Gastroesophageal sphincter (tissue), 4 donors: ENCODE measurements around the gene HLA-E. TPM values are rescaled to one million over a fixed set of nuclear protein-coding genes. Genes with fewer than 3 reads are reported as not detected.
"Not testable (repeated sequence)": the region's sequence is repeated elsewhere in the genome, so short reads cannot be mapped to it uniquely, and the experiment has no call there.

Source experiments
- ATAC-seq: fragments of 150-250 bp; one replicate; pipeline ENCODE4 v1.9.1; 2016; ENCODE audit warnings: mild to moderate bottlenecking, moderate library complexity
- H3K27ac ChIP-seq, 4 donors: fragments of 200-600 bp; sonication (generic) in 3 of 4; 1 replicate in 3 of 4; 2 replicates in 1 of 4; pipeline ENCODE4 v1.5.1; 2016 to 2019
- H3K27me3 ChIP-seq: fragments of 200-600 bp; sonication (generic); one replicate; pipeline ENCODE4 v1.5.1; 2019
- H3K36me3 ChIP-seq, 2 donors: fragments of 200-600 bp; sonication (generic); one replicate each; pipeline ENCODE4 v1.5.1; 2019; ENCODE audit warnings: control low read depth in 1 of 2
- H3K4me1 ChIP-seq, 3 donors: fragments of 200-600 bp; sonication (generic); 1 replicate in 2 of 3; 2 replicates in 1 of 3; pipeline ENCODE4 v1.5.1; 2016 to 2019; ENCODE audit warnings: control low read depth in 2 of 3
- H3K4me3 ChIP-seq, 2 donors: fragments of 200-600 bp; sonication (generic); one replicate each; pipeline ENCODE4 v1.5.1; 2019; ENCODE audit warnings: mild to moderate bottlenecking in 1 of 2, moderate library complexity in 1 of 2
- H3K9me3 ChIP-seq, 3 donors: fragments of 200-600 bp; sonication (generic); one replicate each; pipeline ENCODE4 v1.5.1; 2017 to 2019; ENCODE audit warnings: control low read depth in 2 of 3
- EP300 ChIP-seq: sonication (generic); formaldehyde crosslinking; IDR thresholded peaks from one replicate; pipeline ENCODE4 v1.6.1; 2017; ENCODE audit warnings: antibody characterized with exemption, mild to moderate bottlenecking
- POLR2A ChIP-seq, 2 donors: fragments of 450-650 bp; IDR thresholded peaks; one replicate each; pipeline ENCODE4 v1.6.1; 2017; ENCODE audit warnings: antibody characterized with exemption in 2 of 2, mild to moderate bottlenecking in 2 of 2, moderate library complexity in 1 of 2
- POLR2AphosphoS5 ChIP-seq: sonication (generic); formaldehyde crosslinking; IDR thresholded peaks from one replicate; pipeline ENCODE4 v1.6.1; 2017; ENCODE audit warnings: antibody characterized with exemption
- WGBS, 2 donors: methylation state at CpG; one replicate each; pipeline ENCODE4 v1.1.5; 2018; ENCODE audit warnings: low coverage in 1 of 2; 5-methylcytosine and 5-hydroxymethylcytosine counted together
- total RNA-seq, 4 donors: library from RNA; depleted of rRNA; stranded (reverse); fragments of >200 nt; gene quantifications; one replicate each; pipeline ENCODE4 v1.1.0, GENCODE V29; 2016
- TF ChIP-seq, protein P1 (sequence below), 4 experiments: fragments of 200-600 bp in 2 of 4; fragments of 450-650 bp in 2 of 4; sonication (generic) in 1 of 4; IDR thresholded peaks; one replicate each; pipeline ENCODE4 v1.5.1; 2017 to 2019; ENCODE audit warnings: antibody characterized with exemption in 4 of 4, mild to moderate bottlenecking in 2 of 4, moderate library complexity in 2 of 4

The HLA-E gene
- total RNA-seq, 4 donors from 2014 or later, result 259 to 607 (median 482) TPM

DNA sequence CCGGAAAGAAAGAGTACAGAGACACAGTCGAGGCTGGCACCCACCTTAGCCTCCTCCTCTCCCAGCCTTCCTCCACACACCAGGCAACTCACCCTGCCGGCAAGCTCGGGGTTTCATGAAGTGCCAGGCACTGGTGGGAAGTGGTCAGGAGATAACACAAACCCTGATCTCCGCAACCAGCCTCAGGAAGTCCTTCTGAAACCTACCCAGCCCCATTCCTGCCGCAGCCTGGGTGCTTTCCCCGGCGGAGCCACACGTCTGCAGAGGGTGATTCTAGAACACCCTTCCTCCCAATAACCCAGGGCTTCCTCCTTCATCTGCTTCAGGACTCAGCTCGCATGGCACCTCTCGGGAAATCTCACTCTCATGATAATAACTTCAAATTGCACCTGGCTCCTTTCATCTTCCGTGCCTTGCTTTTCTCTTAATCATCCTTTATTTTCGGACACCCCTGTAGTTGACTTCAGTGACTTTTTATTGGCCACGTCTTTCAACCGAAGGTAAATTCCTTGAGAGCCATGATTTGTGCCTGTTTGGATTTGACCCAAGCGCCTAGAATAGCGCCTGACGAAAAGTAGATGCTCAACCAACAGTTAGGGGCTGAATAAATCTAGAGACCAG is 8.7 kb upstream of the HLA-E start:
- H3K36me3 ChIP-seq, result no peaks in the 10 kb centered on the region
- H3K4me1 ChIP-seq, result peaks cover 0 to 11% (median 0%) of the 10 kb centered on the region in 3 donors
- H3K9me3 ChIP-seq, result no peaks in the 10 kb centered on the region
- TF ChIP-seq POLR2AphosphoS5, result no peak
- TF ChIP-seq EP300, result no peak
- H3K27ac ChIP-seq, result no peak overlapping the region
- peaks cover 78% of the 10 kb centered on the region for H3K27me3 ChIP-seq
- ATAC-seq, result no peak
- H3K4me3 ChIP-seq, result no peak overlapping the region
- WGBS, 2 donors, result 19 to 30% methylated on average over 9 to 17 of the region's 18 CpGs

DNA sequence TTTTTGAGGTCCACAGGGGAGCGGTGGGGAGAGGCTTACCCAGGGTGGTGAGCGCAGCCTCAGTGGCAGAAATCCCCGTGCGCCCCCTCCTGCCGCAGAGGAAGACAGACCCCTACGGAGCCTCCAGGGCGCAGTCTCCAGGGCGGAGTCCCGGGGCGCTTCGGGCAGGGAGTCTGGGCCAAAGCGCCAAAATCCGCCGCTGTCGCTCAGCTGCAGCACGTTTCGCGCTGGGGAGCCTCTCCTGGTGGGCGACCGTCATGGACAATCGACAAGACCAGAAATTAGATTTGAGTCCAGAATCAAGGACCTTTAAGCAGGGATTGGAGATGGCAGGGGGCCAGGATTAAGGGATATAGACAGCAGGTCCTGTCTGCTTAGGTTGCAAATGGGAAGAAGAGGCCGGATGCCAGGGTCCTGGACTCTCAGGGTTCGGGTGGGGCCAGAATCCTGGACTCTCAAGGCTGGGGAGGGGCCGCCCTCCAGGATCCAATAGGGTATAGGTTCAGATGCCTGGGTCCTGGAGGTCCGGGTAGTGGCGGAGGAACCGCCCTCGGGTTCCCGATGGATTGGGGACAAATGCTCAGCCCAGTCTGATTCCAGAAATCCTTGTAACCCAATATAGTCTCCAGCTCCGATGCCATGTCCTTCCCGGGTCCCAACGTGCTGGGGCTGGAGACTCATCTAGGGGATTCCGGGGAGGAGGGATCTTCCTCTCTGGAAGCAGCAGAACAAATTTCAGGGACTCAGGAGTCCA is 7.9 kb upstream of the HLA-E start:
- Histone ChIP-seq H3K27ac (no peak overlapping the region), H3K4me1 (peaks cover 0 to 11% (median 0%) of the 10 kb centered on the region in 3 donors), H3K27me3 (peaks cover 72% of the 10 kb centered on the region), H3K4me3 (no peak overlapping the region), H3K36me3 (no peaks in the 10 kb centered on the region), H3K9me3 (no peaks in the 10 kb centered on the region)
- whole genome bisulfite sequencing, 2 donors, result 3 to 20% methylated on average over 11 to 18 of the region's 33 CpGs
- TF ChIP-seq POLR2A (IDR thresholded peaks at IDR 0.05) (no peak), POLR2AphosphoS5 (no peak), EP300 (no peak)
- TF ChIP-seq, protein P1, sequence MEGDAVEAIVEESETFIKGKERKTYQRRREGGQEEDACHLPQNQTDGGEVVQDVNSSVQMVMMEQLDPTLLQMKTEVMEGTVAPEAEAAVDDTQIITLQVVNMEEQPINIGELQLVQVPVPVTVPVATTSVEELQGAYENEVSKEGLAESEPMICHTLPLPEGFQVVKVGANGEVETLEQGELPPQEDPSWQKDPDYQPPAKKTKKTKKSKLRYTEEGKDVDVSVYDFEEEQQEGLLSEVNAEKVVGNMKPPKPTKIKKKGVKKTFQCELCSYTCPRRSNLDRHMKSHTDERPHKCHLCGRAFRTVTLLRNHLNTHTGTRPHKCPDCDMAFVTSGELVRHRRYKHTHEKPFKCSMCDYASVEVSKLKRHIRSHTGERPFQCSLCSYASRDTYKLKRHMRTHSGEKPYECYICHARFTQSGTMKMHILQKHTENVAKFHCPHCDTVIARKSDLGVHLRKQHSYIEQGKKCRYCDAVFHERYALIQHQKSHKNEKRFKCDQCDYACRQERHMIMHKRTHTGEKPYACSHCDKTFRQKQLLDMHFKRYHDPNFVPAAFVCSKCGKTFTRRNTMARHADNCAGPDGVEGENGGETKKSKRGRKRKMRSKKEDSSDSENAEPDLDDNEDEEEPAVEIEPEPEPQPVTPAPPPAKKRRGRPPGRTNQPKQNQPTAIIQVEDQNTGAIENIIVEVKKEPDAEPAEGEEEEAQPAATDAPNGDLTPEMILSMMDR (IDR thresholded peaks at IDR 0.05), result no peak
- ATAC-seq, result no peak

DNA sequence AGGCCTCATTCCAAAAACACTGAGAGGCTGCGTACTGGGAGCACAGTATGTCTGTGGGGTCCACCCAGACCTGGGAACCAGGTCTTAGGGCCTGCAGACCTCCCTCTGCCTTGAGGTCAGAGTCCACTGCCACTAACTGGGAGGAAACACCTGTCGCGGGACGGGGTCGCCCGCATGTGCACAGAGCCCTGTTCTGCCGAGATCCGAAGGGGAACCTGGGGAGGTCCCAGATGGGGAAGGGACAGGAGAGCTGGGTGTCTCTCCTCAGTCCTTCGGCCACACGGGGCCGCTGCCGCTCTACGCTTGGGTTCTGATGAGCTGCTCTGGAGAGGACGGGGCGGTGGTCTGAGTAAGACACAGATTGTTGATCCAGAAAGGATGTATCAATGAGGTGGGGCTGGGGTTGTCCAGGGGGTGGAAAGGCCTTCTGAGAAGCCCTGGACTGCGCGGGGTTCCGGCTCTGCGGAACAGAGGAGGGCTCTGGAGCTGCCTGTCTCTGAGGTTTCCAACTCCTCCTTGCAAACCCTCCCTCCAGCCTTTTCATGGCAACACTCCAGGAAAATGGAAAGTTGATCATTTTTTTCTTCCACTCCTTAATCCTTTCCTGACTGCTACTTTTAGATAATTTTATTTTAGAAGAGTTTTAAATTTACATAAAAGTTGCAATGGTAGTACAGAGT is 7.2 kb upstream of the HLA-E start:
- H3K27ac ChIP-seq, H3K36me3 ChIP-seq, H3K9me3 ChIP-seq: not testable (repeated sequence)
- H3K4me3 ChIP-seq, result peak overlapping the region in 1 of 2 donors; percentile 22
- peaks cover 0 to 11% (median 0%) of the 10 kb centered on the region in 3 donors for H3K4me1 ChIP-seq
- WGBS, 2 donors, result 0 to 7% methylated on average over 6 to 11 of the region's 19 CpGs
- H3K27me3 ChIP-seq, result peaks cover 65% of the 10 kb centered on the region
- TF ChIP-seq, protein P1 (IDR thresholded peaks at IDR 0.05), result peak; percentile 53 to 87 (median 62)
- ATAC-seq, result peak; percentile 89

DNA sequence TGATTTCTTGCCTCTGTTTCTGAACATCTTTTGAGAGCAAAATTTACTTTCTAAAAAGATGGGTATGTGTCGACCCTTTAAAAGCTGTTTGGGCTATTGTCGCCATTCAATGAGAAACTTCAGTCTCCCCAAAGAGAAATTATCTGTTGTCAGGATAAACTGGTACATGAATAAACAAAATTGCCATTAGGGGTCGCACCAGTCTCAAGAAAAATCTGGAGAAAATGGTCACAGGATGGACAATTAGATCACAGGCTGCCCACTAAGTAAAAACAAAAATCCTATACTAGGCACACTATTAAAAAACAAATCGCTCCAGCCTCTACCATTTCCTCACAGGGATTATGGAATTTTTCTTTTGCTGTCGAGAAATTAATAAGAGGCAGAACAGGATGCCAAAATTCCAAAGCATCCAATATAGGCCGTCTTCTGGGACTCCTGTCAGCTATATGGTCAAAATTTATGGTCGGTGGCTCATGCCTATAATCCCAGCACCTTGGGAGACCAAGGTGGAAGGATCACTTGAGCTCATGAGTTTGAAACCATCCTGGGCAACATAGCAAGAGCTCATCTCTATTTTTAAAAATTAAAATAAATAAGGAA is 5.5 kb upstream of the HLA-E start:
- no peak for ATAC-seq
- Histone ChIP-seq H3K27me3 (peaks cover 48% of the 10 kb centered on the region), H3K9me3 (no peaks in the 10 kb centered on the region), H3K4me1 (peaks cover 0 to 13% (median 0%) of the 10 kb centered on the region in 3 donors), H3K27ac (no peak overlapping the region), H3K4me3 (no peak overlapping the region), H3K36me3 (no peaks in the 10 kb centered on the region)
- 18 to 26% methylated on average over 6 to 7 of the region's 7 CpGs for WGBS, 2 donors
- TF ChIP-seq, protein P1 (IDR thresholded peaks at IDR 0.05), result peak in 3 of 4 experiments; percentile 60 to 75 (median 64)
- TF ChIP-seq POLR2AphosphoS5, result no peak

DNA sequence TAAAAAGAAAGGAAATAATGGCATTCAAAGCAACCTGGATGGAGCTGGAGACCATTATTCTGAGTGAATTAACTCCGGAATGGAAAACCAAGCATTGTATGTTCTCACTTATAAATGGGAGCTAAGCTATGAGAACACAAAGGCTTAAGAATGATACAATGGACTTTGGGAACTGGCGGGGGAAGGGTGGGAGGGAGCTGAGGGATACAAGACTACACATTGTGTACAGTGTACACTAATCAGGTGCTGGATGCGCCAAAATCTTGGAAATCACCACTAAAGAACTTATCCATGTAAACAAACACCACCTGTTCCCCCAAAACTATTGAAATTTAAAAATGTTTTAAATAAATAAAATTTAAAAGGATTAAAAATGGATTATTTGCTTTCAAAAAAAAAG is 4.1 kb upstream of the HLA-E start:
- no peaks in the 10 kb centered on the region for H3K9me3 ChIP-seq
- peaks cover 0 to 20% (median 1%) of the 10 kb centered on the region in 3 donors for H3K4me1 ChIP-seq
- TF ChIP-seq, protein P1 (IDR thresholded peaks at IDR 0.05), result no peak
- TF ChIP-seq POLR2AphosphoS5 (no peak), POLR2A (IDR thresholded peaks at IDR 0.05) (no peak), EP300 (no peak)
- 65 to 79% methylated on average over 3 of the region's 3 CpGs for WGBS, 2 donors
- peaks cover 34% of the 10 kb centered on the region for H3K27me3 ChIP-seq
- H3K27ac ChIP-seq, result no peak overlapping the region
- peaks cover 0 to 2% of the 10 kb centered on the region in 2 donors for H3K36me3 ChIP-seq
- ATAC-seq, result no peak
- H3K4me3 ChIP-seq, result no peak overlapping the region
